GM18867 (cell line): Measurements from ENCODE around the gene PPP5C.
"Not testable (repeated sequence)": the region's sequence is repeated elsewhere in the genome, so short reads cannot be mapped to it uniquely, and the experiment has no call there.

Experiments
- ATAC-seq: cut with Tn5 transposase; IDR thresholded peaks from one replicate; pipeline ENCODE4 v1.9.1; 2021; ENCODE audit warnings: mild to moderate bottlenecking, moderate library complexity; ENCODE audit not compliant: unreplicated experiment

PPP5C gene, protein sequence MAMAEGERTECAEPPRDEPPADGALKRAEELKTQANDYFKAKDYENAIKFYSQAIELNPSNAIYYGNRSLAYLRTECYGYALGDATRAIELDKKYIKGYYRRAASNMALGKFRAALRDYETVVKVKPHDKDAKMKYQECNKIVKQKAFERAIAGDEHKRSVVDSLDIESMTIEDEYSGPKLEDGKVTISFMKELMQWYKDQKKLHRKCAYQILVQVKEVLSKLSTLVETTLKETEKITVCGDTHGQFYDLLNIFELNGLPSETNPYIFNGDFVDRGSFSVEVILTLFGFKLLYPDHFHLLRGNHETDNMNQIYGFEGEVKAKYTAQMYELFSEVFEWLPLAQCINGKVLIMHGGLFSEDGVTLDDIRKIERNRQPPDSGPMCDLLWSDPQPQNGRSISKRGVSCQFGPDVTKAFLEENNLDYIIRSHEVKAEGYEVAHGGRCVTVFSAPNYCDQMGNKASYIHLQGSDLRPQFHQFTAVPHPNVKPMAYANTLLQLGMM

DNA sequence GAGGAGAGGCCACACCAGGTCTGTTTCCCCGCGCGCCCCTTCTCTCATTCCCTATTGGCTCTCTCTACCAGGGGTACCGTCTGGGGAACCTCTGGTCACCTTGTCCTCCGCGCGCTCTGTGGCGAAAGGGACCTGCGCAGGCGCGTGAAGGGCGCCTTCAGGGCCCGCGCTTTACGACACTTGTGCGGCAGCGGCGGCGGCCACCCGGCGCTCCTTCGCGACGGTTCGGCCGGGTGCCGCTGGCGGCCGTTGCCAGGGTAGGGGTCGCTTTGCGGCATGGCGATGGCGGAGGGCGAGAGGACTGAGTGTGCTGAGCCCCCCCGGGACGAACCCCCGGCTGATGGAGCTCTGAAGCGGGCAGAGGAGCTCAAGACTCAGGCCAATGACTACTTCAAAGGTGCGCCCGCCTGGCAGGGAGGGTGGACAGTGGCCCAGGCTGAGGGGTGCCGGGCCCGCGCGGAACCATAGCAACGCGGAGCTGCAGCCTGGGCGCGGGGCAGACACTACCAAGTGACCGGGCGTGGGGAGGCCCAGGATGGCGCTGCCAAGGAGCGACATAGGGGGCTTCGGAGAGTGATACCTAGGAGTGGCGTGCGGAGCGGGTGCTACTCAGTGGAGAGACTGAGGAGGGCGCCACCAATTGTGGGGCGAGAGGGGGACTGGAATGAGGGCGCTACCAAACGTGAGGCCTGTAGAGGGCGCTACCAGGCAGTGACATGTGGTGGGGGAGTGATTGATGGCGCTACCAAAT lies at the start of gene PPP5C:
Gene PPP5C, plus strand, starts transcription at position 267 of the 751 bp plus-strand sequence. Its CDS starts 10 bp downstream, at position 277.
- ATAC-seq, result peak; percentile 59

DNA sequence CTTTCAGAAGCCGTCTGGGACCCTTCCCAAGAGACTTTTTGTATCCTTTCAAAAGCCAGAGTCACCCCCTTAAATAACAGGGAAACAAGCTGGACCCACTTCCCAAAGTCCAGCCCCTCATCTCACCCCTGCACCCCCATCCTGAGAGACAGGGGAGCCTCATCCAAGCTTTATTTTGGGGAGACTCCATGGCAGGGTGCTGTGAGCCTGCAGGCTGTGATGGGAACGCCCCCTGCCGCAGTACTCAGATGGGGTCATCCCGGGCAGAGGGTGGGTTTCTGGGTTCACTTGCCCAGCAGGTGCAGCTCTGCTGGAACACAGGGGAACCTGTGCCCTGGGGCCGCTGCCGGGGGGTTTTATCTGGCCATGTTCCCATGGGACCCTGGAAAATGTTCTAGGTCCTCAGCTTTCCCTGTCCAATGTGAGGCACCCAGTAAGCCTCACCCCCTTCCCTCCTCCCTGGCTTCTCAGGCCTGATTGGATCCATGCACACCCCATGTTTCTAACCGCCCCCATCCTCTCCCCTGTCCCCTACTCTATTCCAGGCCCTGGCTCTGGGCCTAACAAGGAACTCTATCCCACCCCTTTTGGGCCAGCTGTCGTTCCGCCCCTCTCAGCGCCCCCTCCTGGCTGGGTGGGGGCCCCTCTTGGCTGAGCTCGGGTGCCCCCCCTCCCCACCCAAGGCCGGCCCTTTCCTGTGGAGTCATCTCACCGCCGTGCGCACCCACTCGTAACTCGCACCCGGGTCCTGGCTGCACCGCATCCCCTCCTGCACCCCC lies 49.0 kb upstream of the PPP5C start:
- ATAC-seq, result no peak

DNA sequence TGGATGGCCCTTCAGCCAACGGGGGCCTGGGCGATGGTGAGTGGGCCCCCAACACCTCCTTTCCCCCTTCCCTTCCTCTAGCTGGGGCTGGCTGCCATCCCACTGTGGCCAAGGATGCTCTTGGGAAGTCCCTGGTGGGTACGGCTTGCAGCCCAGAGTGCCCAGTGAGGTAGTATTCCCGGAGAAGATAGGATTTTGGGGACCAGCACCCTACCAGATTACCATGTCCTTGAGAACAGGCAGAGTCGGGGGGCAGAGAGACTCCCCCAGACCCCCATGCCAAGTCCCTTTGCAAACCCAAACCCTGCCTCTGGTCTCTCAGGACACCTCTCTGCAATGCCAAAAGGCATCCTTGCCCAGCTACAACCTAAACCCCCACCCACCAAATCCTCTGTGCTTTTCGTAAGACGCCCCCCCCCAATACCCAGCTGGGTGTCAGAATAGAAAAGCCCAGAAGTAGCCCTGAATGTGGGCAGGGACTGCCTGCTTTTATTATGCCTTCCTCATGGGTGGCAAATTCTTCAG lies 48.3 kb upstream of the PPP5C start:
- ATAC-seq, result no peak

DNA sequence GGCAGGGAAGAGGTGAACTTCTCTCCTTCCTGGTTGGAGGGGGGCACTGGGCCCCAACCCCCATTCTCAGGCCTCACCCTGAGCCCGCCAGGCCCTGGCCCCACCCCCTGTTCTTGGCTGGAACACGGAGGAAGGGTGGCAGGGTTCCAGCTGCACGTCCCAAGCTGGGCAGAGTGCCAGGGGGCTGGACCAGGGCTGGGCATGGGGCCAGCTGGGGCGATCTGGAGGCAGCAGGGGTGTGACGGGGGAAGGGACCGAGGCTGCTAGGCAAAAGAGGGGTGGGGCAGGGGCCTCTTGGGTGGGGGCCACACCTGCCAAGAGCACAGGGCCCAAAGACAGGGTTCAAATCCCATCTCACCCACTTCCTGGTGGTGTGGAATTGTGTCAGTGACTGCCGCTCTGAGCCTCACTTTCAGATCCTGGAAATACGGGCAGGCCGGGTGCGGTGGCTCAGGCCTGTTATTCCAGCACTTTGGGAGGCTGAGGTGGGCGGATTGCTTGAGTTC lies 47.8 kb upstream of the PPP5C start:
- ATAC-seq, result no peak

DNA sequence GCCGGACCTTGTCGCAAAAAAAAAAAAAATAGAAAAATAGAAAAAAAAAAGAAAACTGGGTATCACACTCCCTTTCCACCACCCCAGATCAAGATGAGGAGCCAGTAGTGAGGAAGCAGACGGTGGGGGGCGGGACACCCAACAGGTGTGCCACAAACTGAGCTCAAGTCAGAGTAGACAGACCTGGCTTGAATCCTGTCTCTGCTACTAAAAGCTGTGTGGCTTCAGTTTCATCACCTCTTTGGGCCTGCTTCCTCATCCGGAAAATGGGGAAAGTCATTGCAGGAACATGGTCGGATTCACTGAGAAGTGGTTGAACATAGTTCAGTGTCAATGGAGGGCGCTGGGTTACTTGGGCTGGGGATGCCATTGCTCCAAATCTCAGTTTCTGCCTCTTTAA lies 47.2 kb upstream of the PPP5C start:
- ATAC-seq, result no peak

DNA sequence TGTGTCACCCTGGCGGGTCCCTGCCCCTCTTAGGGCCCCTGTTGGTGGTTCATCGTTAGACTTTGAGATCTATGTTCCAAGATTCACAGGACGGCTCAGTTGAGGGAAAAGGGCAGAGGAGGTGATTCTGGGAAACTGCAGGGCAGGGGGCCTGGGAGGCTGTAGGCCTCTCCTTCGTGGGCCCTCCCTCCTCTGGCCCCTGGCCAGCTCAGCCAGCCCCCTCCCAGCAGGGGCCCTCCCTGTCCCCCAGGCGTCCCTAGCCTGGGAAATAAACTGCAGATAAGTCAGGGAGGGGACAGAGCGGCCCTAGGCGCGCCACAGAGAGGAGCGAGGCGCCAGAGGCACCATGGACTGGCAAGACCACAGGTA lies 43.6 kb upstream of the PPP5C start:
- no peak for ATAC-seq

DNA sequence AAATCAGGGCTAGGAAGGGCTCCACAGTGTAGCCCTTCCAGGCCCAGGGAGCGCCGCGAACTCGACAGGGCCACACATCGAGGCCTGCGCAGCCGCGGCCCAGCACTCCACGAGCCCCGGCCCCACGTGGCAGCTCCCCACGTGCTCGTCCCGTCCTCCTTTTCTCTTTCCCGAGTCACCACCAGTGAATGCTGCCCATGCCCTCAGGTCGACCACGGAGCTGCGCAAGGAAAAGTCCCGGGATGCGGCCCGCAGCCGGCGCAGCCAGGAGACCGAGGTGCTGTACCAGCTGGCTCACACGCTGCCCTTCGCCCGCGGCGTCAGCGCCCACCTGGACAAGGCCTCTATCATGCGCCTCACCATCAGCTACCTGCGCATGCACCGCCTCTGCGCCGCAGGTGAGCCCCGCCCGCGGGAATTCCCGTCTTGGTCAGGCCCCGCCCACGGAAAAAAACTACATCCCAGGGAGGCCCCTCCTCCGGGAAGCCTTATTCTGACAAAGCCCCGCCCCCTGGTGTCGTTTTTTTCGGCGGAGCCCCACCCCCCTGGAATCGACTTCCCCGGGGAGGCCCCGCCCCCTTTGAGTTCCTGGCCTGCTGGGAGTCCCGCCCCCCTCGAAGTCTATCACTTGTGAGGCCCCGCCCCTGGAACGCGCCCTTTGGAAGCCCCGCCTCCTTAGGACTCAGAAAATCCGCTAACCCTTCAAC lies 43.0 kb upstream of the PPP5C start:
- no peak for ATAC-seq

DNA sequence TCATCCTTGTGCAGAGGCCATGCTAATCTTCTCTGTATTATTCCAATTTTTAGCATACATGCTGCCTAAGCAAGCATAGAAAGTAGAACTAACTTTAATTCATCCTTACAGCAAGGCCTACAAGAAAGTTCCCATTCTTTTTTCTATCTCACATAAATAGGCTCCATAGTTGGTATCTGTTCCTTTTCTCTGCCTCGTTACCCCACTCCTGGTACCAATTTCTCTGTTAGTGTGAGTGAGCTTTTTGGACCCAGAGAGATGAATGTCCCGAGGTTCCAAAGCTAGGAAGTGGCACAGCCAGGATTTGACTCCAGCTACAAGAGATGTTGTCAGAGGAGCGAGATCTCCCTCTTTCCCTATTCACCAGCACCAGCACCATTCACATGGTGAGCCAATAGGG lies 40.4 kb upstream of the PPP5C start:
- ATAC-seq, result no peak

DNA sequence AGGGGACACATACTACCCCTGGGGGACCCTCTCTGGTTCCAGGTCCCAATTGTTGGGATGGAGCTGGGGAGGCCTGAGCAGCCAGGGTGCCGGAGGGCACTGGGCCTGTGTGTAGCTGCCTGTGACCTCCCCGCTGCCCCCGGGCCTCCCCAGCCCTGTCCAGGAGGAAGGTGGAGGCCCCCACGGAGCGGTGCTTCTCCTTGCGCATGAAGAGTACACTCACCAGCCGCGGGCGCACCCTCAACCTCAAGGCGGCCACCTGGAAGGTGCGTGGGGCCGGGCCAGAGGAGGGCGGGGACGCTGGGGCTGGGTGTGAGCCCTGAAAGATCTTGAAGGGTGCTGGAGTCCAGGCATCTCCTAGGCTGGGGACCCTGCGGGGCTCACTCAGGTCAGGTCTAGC lies 38.4 kb upstream of the PPP5C start:
- ATAC-seq, result no peak

DNA sequence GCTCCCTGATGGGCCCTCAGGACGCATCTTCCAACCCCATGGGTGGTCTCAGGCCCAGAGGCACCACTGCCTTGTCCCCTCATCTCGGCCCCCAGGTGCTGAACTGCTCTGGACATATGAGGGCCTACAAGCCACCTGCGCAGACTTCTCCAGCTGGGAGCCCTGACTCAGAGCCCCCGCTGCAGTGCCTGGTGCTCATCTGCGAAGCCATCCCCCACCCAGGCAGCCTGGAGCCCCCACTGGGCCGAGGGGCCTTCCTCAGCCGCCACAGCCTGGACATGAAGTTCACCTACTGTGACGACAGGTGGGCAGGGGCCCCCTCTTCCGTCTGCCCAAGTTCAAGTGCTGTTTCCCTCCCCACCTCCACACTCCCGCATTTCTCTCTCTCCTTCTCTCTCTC lies 37.8 kb upstream of the PPP5C start:
- ATAC-seq, result no peak

DNA sequence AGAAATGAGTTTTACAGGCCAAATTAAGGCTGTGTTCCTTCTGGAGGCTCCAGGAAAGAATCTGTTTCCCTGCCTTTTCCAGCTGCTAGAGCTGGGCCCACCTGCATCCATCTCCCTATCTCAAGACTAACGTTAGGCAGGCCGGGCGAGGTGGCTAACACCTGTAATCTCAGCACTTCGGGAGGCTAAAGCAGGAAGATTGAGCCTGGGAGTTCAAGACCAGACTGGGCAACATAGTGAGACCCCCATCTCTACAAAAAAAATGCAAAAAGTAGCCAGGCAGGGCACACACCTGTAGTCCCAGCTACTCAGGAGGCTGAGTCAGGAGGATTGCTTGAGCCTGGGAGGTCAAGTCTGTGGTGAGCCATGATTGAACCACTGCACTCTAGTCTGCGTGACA lies 35.4 kb upstream of the PPP5C start:
- no peak for ATAC-seq

DNA sequence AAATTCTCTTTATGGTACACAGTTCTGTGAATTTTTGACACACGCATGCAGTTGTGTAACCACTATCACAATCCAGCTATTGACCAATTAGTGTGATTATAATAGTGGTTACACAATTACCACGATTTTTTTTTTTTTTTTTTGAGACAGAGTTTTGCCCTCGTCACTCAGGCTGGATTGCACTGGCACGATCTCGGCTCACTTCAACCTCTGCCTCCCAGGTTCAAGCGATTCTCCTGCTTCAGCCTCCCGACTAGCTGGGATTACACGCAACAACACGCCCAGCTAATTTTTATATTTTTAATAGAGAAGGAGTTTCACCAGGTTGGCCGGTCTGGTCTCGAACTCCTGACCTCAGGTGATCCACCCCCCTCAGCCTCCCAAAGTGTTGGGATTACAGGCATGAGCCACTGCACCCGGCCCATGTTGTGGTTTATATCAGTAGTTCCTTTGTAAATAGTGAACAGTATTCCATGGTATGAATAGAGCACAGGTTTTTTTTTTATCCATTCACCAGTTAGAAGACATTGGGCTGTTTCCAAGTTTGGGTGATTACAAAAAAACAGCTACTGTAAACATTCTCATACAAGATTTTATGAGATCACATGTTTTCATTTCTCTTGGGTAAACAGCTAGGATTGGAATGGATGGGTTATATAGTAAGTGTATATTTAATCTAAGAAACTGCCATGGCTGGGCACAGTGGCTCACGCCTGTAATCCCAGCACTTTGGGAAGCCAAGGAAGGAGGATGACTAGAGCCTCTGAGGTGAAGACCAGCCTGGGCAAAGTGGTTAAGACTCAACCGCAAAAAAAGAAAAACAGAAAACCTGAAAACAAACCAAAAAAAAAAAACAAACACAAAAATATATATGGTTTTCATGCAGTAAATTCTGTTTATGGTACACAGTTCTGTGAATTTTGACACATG lies 33.1 kb upstream of the PPP5C start:
- ATAC-seq, result not testable (repeated sequence)

DNA sequence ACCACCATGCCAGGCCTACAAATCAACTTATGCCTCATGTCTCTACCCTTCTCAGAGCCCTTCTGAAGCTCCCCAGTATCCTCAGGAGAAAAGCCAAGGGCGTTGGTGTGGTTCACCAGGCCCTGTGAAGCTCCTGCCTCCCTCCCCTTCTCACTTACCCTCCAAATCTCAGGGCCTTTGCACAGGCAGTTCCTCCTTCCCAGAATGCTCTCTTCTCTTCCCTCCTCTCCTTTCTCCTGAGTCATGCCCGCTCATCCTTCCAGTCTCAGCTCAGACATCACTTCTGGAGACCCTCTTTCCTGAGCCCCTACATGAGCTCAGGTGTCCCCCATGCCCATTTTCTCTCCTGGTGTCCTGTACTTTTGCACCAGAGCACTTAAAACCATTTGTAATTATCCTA lies 29.5 kb upstream of the PPP5C start:
- no peak for ATAC-seq

DNA sequence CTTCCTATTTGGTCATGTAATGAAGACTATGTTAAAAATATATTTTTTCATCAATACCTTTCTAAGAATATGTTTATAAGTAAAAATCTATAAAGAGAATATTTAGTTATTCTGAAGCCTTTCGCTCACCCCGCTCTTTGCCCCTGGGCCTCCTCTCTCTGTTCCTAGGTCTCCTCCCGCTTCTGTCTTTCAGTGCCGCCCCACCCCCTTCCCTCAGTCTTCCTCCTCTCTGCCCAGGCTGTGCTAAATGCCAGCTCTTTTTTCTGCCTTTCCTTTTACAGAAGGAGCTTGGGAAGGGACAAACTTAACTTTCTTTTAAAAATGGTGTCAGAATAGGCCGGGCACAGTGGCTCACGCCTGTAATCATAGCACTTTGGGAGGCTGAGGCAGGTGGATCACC lies 27.3 kb upstream of the PPP5C start:
- ATAC-seq, result no peak

DNA sequence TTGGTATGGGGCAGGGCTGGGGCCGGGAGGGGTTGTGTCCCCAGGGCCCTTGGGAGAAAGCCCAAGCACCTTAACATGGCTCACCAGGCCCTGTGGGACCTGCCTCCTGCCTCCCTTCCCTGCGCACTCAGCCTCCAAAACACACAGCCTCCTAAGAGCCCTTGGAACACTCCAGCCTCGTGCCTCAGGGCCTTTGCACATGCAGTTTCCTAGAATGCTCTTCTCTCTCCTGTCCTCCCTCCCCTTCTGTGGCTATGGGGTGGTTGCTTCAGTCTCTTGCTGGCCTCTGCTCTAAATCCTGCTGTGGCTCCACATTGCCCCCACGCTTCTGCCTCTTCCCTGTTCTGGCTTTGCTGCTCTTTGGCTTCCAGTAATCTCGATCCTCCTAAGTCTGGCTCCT lies 26.3 kb upstream of the PPP5C start:
- no peak for ATAC-seq

DNA sequence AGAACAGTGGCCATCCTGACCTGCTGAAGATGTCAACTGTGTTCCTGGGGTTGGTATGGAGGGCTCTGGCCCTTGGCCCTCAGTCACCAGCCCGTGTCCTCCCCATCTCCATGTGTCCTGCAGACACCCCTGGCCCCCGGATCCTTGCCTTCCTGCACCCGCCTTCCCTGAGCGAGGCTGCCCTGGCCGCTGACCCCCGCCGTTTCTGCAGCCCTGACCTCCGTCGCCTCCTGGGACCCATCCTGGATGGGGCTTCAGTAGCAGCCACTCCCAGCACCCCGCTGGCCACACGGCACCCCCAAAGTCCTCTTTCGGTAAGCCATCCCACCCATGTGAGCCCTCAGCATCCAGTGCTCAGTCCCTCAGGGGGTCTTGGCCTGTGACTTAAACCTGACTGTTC lies 25.2 kb upstream of the PPP5C start:
- no peak for ATAC-seq

DNA sequence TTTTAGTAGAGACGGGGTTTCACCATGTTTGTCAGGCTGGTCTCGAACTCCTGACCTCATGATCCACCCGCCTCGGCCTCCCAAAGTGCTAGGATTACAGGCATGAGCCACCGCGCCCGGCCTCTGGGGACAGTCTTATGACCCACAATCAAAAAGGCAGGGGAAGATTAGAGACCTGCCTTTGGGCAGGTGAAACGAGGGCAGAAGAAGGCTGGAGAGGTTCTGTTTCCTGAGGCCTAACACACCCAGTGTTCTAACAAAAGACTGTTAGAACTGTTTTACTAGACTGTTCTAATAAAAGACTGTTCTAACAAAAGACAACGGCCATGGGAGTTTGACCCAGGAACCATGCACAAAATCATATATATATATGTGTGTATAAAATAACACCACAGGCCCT lies 23.7 kb upstream of the PPP5C start:
- ATAC-seq, result not testable (repeated sequence)

DNA sequence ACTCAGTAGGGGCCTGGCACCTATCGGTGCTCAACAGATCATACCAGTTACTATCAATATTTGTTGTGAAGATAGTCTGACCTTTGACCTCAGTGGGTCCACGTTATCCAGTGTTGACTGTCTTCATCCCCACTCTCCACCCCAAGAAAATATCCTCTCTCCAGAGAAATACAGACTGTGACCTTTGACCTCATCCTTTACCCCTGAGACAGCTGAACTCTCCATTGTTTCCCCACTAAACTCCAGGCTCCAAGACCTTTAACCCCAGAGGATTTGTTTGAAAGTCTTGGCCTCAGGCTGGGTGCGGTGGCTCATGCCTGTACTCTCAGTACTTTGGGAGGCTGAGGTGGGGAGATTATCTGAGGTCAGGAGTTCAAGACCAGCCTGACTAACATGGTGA lies 22.6 kb upstream of the PPP5C start:
- no peak for ATAC-seq

DNA sequence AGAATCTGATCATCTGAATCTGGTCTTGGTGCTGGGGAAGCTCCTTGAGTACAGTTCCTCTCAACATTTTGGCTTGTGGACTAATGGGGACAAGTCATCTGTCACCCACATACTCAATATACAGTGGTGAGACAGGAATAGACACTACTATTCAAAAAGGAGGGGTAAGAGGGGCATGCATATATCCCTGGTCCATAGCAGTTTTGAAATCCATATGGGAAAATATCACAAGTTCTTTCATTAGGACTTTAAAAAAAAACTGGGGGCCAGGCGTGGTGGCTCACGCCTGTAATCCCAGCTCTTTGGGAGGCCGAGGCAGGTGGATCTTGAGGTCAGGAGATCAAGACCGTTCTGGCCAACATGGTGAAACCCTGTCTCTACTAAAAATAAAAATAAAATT lies 20.3 kb upstream of the PPP5C start:
- no peak for ATAC-seq
